SK-N-SH (cell line): ENCODE results near the gene ANKMY1.

Experiments used
- CTCF ChIP-seq: fragments of 200-600 bp; sonication (generic); IDR thresholded peaks from 2 replicates; pipeline ENCODE4 v1.6.1; 2017; ENCODE audit warnings: antibody characterized with exemption, mild to moderate bottlenecking, moderate library complexity
- ELF1 ChIP-seq: IDR thresholded peaks from 2 replicates; pipeline ENCODE4 v1.4.0; 2012
- GABPA ChIP-seq: IDR thresholded peaks from 2 replicates; pipeline ENCODE4 v1.4.0; 2012; ENCODE audit warnings: low read depth, mild to moderate bottlenecking
- IRF3 ChIP-seq: fragments of 150-350 bp; IDR thresholded peaks from 2 replicates; pipeline ENCODE4 v1.6.1; 2016; ENCODE audit warnings: mild to moderate bottlenecking, low read depth, low read length
- MAX ChIP-seq: IDR thresholded peaks from 2 replicates; pipeline ENCODE4 v1.4.0; 2012; ENCODE audit warnings: low read depth
- RFX5 ChIP-seq: IDR thresholded peaks from 2 replicates; pipeline ENCODE4 v1.6.1; 2012; ENCODE audit warnings: mild to moderate bottlenecking, improper control_type of control experiment, low read length
- RXRA ChIP-seq: IDR thresholded peaks from 2 replicates; pipeline ENCODE4 v1.4.0; 2012; ENCODE audit warnings: low read depth, mild to moderate bottlenecking, borderline replicate concordance
- SMC3 ChIP-seq: IDR thresholded peaks from 2 replicates; pipeline ENCODE4 v1.6.1; 2012; ENCODE audit warnings: low read depth, low read length, improper control_type of control experiment
- TAF1 ChIP-seq: IDR thresholded peaks from 2 replicates; pipeline ENCODE4 v1.6.1; 2012; ENCODE audit warnings: low read depth, mild to moderate bottlenecking, low read length, moderate library complexity, borderline replicate concordance
- ZBTB33 ChIP-seq: IDR thresholded peaks from 2 replicates; pipeline ENCODE4 v1.4.0; 2012; ENCODE audit warnings: low read depth, borderline replicate concordance

- TF ChIP-seq RXRA: no peak
- no peak for TF ChIP-seq CTCF
- no peak for TF ChIP-seq RFX5
- TF ChIP-seq GABPA: no peak
- no peak for TF ChIP-seq SMC3
- TF ChIP-seq IRF3: no peak
- no peak for TF ChIP-seq ELF1
- no peak for TF ChIP-seq ZBTB33
- no peak for TF ChIP-seq MAX
- no peak for TF ChIP-seq TAF1
Observed at GRCh38 chr2:240498958-240499260, 58.9 kb downstream of the ANKMY1 start.
